ENCODE data around the gene LNPEP. TPM values are rescaled to one million over a fixed set of nuclear protein-coding genes. Genes with fewer than 3 reads are reported as not detected.

Gene LNPEP
- total and polyA plus RNA-seq, 2 of the 13 experiments (the other 11 are each of a cell fraction or from before 2014, with no cell fraction given) = 8.0 to 16.9 TPM

- TF ChIP-seq BRCA1 (CRISPR knock-in tag; IDR thresholded peaks at IDR 0.05) (no peak; the same call in 1 of the 2 replicates), FOXM1 (CRISPR knock-in tag; IDR thresholded peaks at IDR 0.05) (no peak), GRHL1 (CRISPR knock-in tag; conservative IDR thresholded peaks at IDR 0.05) (no peak), JUNB (CRISPR knock-in tag; IDR thresholded peaks at IDR 0.05; ENCODE audit: borderline replicate concordance) (peak; percentile 49; the same call in 1 of the 2 replicates), SMAD9 (CRISPR knock-in tag; IDR thresholded peaks at IDR 0.05) (no peak), ZNF550 (CRISPR knock-in tag; IDR thresholded peaks at IDR 0.05; ENCODE audit: borderline replicate concordance) (no peak), NR2F1 (CRISPR knock-in tag; IDR thresholded peaks at IDR 0.05) (peak in 1 of 2 experiments; percentile 63; a peak in 2 of 4 replicates), MAFF (IDR thresholded peaks at IDR 0.05; ENCODE audit: low read depth, low read length) (no peak), ZNF781 (CRISPR knock-in tag; IDR thresholded peaks at IDR 0.05; ENCODE audit: borderline replicate concordance, not compliant biosample characterization) (no peak), TSC22D2 (CRISPR knock-in tag; IDR thresholded peaks at IDR 0.05; ENCODE audit: borderline replicate concordance) (peak; percentile 86; the same call in 1 of the 2 replicates), ZMYM4 (CRISPR knock-in tag; IDR thresholded peaks at IDR 0.05) (peak; percentile 83), AKAP8 (CRISPR knock-in tag; IDR thresholded peaks at IDR 0.05) (0 out of 2 replicates have a peak, but pooled peaks have one; percentile 21), ZNF703 (CRISPR knock-in tag; IDR thresholded peaks at IDR 0.05; ENCODE audit: borderline replicate concordance) (no peak), MZF1 (CRISPR knock-in tag; IDR thresholded peaks at IDR 0.05; ENCODE audit: borderline replicate concordance) (no peak), KLF16 (CRISPR knock-in tag; IDR thresholded peaks at IDR 0.05) (peak in 1 of 2 experiments; percentile 79; a peak in 2 of 4 replicates), KMT2B (CRISPR knock-in tag; IDR thresholded peaks at IDR 0.05) (peak; percentile 84), ARNT2 (CRISPR knock-in tag; IDR thresholded peaks at IDR 0.05; ENCODE audit: low read depth) (peak; percentile 20; the same call in 1 of the 2 replicates), ZMAT5 (CRISPR knock-in tag; IDR thresholded peaks at IDR 0.05; ENCODE audit: borderline replicate concordance, low read depth) (no peak), ZNF576 (CRISPR knock-in tag; IDR thresholded peaks at IDR 0.05) (no peak), UBTF (CRISPR knock-in tag; IDR thresholded peaks at IDR 0.05) (peak; percentile 96), ZBTB1 (CRISPR knock-in tag; IDR thresholded peaks at IDR 0.05; ENCODE audit: borderline replicate concordance) (no peak), TGIF2 (CRISPR knock-in tag; IDR thresholded peaks at IDR 0.05) (peak; percentile 78), SAP130 (CRISPR knock-in tag; IDR thresholded peaks at IDR 0.05; ENCODE audit: low read depth) (peak; percentile 89), FOXK2 (IDR thresholded peaks at IDR 0.05) (no peak), CENPX (CRISPR knock-in tag; IDR thresholded peaks at IDR 0.05) (no peak), ZNF616 (CRISPR knock-in tag; IDR thresholded peaks at IDR 0.05; ENCODE audit: low read depth) (no peak)
Measured at GRCh38 chr5:96934708-96935558, 947 bp upstream of the LNPEP start (continued).

All from HepG2 (cell line).